ENCODE measurements around the gene CAV2.

CAV2 gene

GRCh38 chr7:116461500-116461899, 38.0 kb upstream of the CAV2 start:
- TF ChIP-seq CTCF (IDR thresholded peaks at IDR 0.05; ENCODE audit: extremely low read depth, insufficient read depth, missing control alignments): no peak
- DNase-seq (ENCODE audit: low spot score): no peak
- in situ Hi-C loops (cut with MboI; ENCODE audit: low pct_unique_long_range_greater_than_20kb, low sequenced_read_pairs, unreplicated experiment): no loop called here

GRCh38 chr7:116463956-116464355, 35.6 kb upstream of the CAV2 start:
- in situ Hi-C loops (cut with MboI; ENCODE audit: low pct_unique_long_range_greater_than_20kb, low sequenced_read_pairs, unreplicated experiment): no loop called here

GRCh38 chr7:116464375-116464774, 35.2 kb upstream of the CAV2 start:
- in situ Hi-C loops (cut with MboI; ENCODE audit: low pct_unique_long_range_greater_than_20kb, low sequenced_read_pairs, unreplicated experiment): no loop called here
- no peak for TF ChIP-seq CTCF (IDR thresholded peaks at IDR 0.05; ENCODE audit: extremely low read depth, insufficient read depth, missing control alignments)
- DNase-seq (ENCODE audit: low spot score): no peak

More at GRCh38 chr7:116463956-116464355, 35.6 kb upstream of the CAV2 start:
- no peak for DNase-seq (ENCODE audit: low spot score)
- no peak for TF ChIP-seq CTCF (IDR thresholded peaks at IDR 0.05; ENCODE audit: extremely low read depth, insufficient read depth, missing control alignments)

- no peak for TF ChIP-seq CTCF (IDR thresholded peaks at IDR 0.05; ENCODE audit: extremely low read depth, insufficient read depth, missing control alignments)
- in situ Hi-C loops (cut with MboI; ENCODE audit: low pct_unique_long_range_greater_than_20kb, low sequenced_read_pairs, unreplicated experiment): no loop called here
- no peak for DNase-seq (ENCODE audit: low spot score)
Observed at GRCh38 chr7:116465125-116465524, 34.4 kb upstream of the CAV2 start.

GRCh38 chr7:116468534-116468933, 31.0 kb upstream of the CAV2 start:
- in situ Hi-C loops (cut with MboI; ENCODE audit: low pct_unique_long_range_greater_than_20kb, low sequenced_read_pairs, unreplicated experiment): no loop called here

GRCh38 chr7:116477625-116478024, 21.9 kb upstream of the CAV2 start:
- no peak for DNase-seq (ENCODE audit: low spot score)
- in situ Hi-C loops (cut with MboI; ENCODE audit: low pct_unique_long_range_greater_than_20kb, low sequenced_read_pairs, unreplicated experiment): no loop called here
- no peak for TF ChIP-seq CTCF (IDR thresholded peaks at IDR 0.05; ENCODE audit: extremely low read depth, insufficient read depth, missing control alignments)

More at GRCh38 chr7:116468534-116468933, 31.0 kb upstream of the CAV2 start:
- TF ChIP-seq CTCF (IDR thresholded peaks at IDR 0.05; ENCODE audit: extremely low read depth, insufficient read depth, missing control alignments): no peak
- no peak for DNase-seq (ENCODE audit: low spot score)

GRCh38 chr7:116478834-116479233, 20.7 kb upstream of the CAV2 start:
- in situ Hi-C loops (cut with MboI; ENCODE audit: low pct_unique_long_range_greater_than_20kb, low sequenced_read_pairs, unreplicated experiment): no loop called here
- no peak for TF ChIP-seq CTCF (IDR thresholded peaks at IDR 0.05; ENCODE audit: extremely low read depth, insufficient read depth, missing control alignments)
- no peak for DNase-seq (ENCODE audit: low spot score)
